ENCODE results near the gene ZNF765.
"Not testable (repeated sequence)": the region's sequence is repeated elsewhere in the genome, so short reads cannot be mapped to it uniquely, and the experiment has no call there.

The ZNF765 gene

DNA sequence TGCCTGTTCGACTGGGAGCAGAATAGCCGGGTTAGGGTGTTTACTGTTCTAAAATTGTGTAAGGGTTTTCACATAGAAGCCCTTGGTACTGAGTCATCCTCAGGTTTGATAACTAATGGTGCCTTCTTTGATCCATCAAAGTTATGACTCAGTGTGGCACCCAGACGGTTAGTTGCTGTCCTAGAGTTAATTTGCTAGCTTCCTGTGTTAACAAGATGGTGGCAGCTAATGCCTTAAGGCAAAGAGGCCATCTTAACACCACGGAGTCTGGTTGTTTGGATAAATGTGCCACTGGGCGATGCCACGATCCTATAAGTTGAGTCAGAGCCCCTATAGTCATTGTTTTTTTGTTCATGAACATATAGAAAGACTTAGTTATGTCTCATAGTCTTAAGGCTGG is 80.5 kb downstream of the ZNF765 start:
- in situ Hi-C loops (cut with MboI; ENCODE audit: low sequenced_read_pairs), result not testable (repeated sequence)

Measured in HL-60/S4 treated with phorbol 12-myristate 13-acetate at 8.2 ng/mL for 4 days and 3 days (cell line).